H1 (cell line): ENCODE data around the gene KLF6. TPM values are rescaled to one million over a fixed set of nuclear protein-coding genes. Genes with fewer than 3 reads are reported as not detected.

Experiments
- CTCF ChIA-PET: fragments of 300-600 bp; sonication (Branson Sonifier 250); formaldehyde crosslinking; loops from one replicate; lab custom pipeline; 2021; ENCODE audit not compliant: partially characterized antibody; lab: Charles Lee
- POLR2A ChIA-PET: fragments of 300-600 bp; sonication (Branson Sonifier 250); formaldehyde crosslinking; loops from one replicate; lab custom pipeline; 2021; ENCODE audit warnings: inconsistent platforms; ENCODE audit not compliant: partially characterized antibody; lab: Charles Lee
- DNase-seq, 2 experiments: peaks; one replicate each; pipeline versions ENCODE4 v3.0.0 to v3.0.0-alpha.2; 2010 to 2022; ENCODE audit warnings: low spot score in 2 of 2, low read depth in 1 of 2, mixed read lengths in 1 of 2
- FAIRE-seq: peaks from 2 replicates; lab custom pipeline; 2011; peaks lifted over from hg19 to GRCh38; lab: Jason Lieb, UNC
- H2AFZ ChIP-seq: 2 replicates; pipeline ENCODE4 v1.8.1; 2012; ENCODE audit warnings: low read length, inconsistent platforms
- H2AK5ac ChIP-seq: 2 replicates; pipeline ENCODE4 v1.6.1; 2013; ENCODE audit warnings: low read depth, low read length
- H2BK120ac ChIP-seq: replicated peaks from 2 replicates; pipeline ENCODE3; 2013; ENCODE audit warnings: low read depth, low read length, inconsistent platforms
- H2BK12ac ChIP-seq: 2 replicates; pipeline ENCODE4 v1.6.1; 2013; ENCODE audit warnings: low read depth, low read length
- H2BK15ac ChIP-seq: 2 replicates; pipeline ENCODE4 v1.6.1; 2013; ENCODE audit warnings: low read length
- H2BK20ac ChIP-seq: 2 replicates; pipeline ENCODE4 v1.6.1; 2013; ENCODE audit warnings: low read length
- H2BK5ac ChIP-seq: 2 replicates; pipeline ENCODE4 v1.6.1; 2013; ENCODE audit warnings: low read depth, low read length
- H3K14ac ChIP-seq: 2 replicates; pipeline ENCODE4 v1.6.1; 2013; ENCODE audit warnings: inconsistent platforms; ENCODE audit not compliant: insufficient read length
- H3K18ac ChIP-seq: 2 replicates; pipeline ENCODE4 v1.6.1; 2013; ENCODE audit warnings: low read length; ENCODE audit errors: extremely low read depth
- H3K23ac ChIP-seq: 2 replicates; pipeline ENCODE4 v1.6.1; 2013; ENCODE audit warnings: inconsistent platforms; ENCODE audit not compliant: insufficient read length
- H3K23me2 ChIP-seq: 2 replicates; pipeline ENCODE4 v1.6.1; 2013; ENCODE audit warnings: low read depth, low read length
- H3K27ac ChIP-seq: 2 replicates; pipeline ENCODE4 v1.6.1; 2011; ENCODE audit warnings: low read depth, low read length, inconsistent platforms
- H3K27me3 ChIP-seq, 4 experiments: replicated peaks in 1 of 4; 1 replicate in 1 of 4; 2 replicates in 3 of 4; pipeline versions ENCODE4 v1.6.1 to v1.8.1; 2011 to 2013; ENCODE audit warnings: low read length in 3 of 4, mild to moderate bottlenecking in 3 of 4, inconsistent platforms in 2 of 4, mixed read lengths in 2 of 4, moderate library complexity in 1 of 4; ENCODE audit not compliant: control insufficient read depth in 3 of 4, insufficient read depth in 3 of 4; ENCODE audit errors: extremely low read depth in 1 of 4
- H3K36me3 ChIP-seq, 4 experiments: 2 replicates each; pipeline versions ENCODE4 v1.6.1 to v1.8.1; 2011 to 2013; ENCODE audit warnings: mild to moderate bottlenecking in 4 of 4, low read length in 3 of 4, moderate library complexity in 2 of 4, control low read depth in 1 of 4, inconsistent platforms in 1 of 4; ENCODE audit not compliant: insufficient read depth in 4 of 4, control insufficient read depth in 2 of 4
- H3K4ac ChIP-seq: replicated peaks from 2 replicates; pipeline ENCODE3; 2013; ENCODE audit warnings: low read length, low read depth, mixed read lengths, inconsistent platforms; ENCODE audit not compliant: insufficient read length
- H3K4me1 ChIP-seq, 4 experiments: replicated peaks in 1 of 4; 1 replicate in 1 of 4; 2 replicates in 3 of 4; pipeline versions ENCODE4 v1.6.1 to v1.8.1; 2011 to 2013; ENCODE audit warnings: low read length in 3 of 4, inconsistent platforms in 2 of 4, mixed read lengths in 1 of 4; ENCODE audit not compliant: insufficient read depth in 4 of 4, control insufficient read depth in 3 of 4
- H3K4me2 ChIP-seq, 2 experiments: 2 replicates each; pipeline versions ENCODE4 v1.6.1 to v1.8.1; 2011 to 2013; ENCODE audit warnings: low read depth in 2 of 2, low read length in 2 of 2, control low read depth in 1 of 2, inconsistent platforms in 1 of 2, mild to moderate bottlenecking in 1 of 2; ENCODE audit not compliant: insufficient read depth in 1 of 2
- H3K4me3 ChIP-seq, 4 experiments: fragments of 200-600, 300-600 bp in 1 of 4; sonication (generic), shearing (Covaris generic), sonication (Bioruptor Twin) in 1 of 4; 2 replicates each; pipeline versions ENCODE4 v1.5.1 to v1.8.1; 2011 to 2016; ENCODE audit warnings: low read length in 4 of 4, low read depth in 3 of 4, control low read depth in 2 of 4, inconsistent platforms in 2 of 4, mild to moderate bottlenecking in 2 of 4, mixed read lengths in 1 of 4, moderate library complexity in 1 of 4; ENCODE audit not compliant: insufficient read depth in 2 of 4; ENCODE audit errors: extremely low read depth in 1 of 4
- H3K56ac ChIP-seq: replicated peaks from 2 replicates; pipeline ENCODE3; 2013; ENCODE audit warnings: low read depth, mild to moderate bottlenecking, mixed read lengths, low read length, inconsistent platforms; ENCODE audit not compliant: insufficient read length
- H3K79me1 ChIP-seq: 2 replicates; pipeline ENCODE4 v1.6.1; 2013; ENCODE audit warnings: low read depth, low read length, control low read depth
- H3K79me2 ChIP-seq, 2 experiments: 2 replicates each; pipeline versions ENCODE4 v1.6.1 to v1.8.1; 2012 to 2013; ENCODE audit warnings: low read length in 2 of 2, mild to moderate bottlenecking in 2 of 2, inconsistent platforms in 1 of 2; ENCODE audit not compliant: insufficient read depth in 2 of 2, control insufficient read depth in 1 of 2
- H3K9ac ChIP-seq, 4 experiments: replicated peaks in 1 of 4; 1 replicate in 1 of 4; 2 replicates in 3 of 4; pipeline versions ENCODE4 v1.6.1 to v1.8.1; 2011 to 2013; ENCODE audit warnings: low read depth in 3 of 4, low read length in 3 of 4, control low read depth in 2 of 4, mild to moderate bottlenecking in 2 of 4, moderate library complexity in 2 of 4, inconsistent platforms in 1 of 4; ENCODE audit errors: extremely low read depth in 1 of 4
- H3K9me3 ChIP-seq, 2 experiments: 2 replicates each; pipeline versions ENCODE4 v1.6.1 to v1.8.1; 2012 to 2013; ENCODE audit warnings: mild to moderate bottlenecking in 2 of 2, moderate library complexity in 2 of 2, control low read depth in 1 of 2, inconsistent platforms in 1 of 2, low read depth in 1 of 2, low read length in 1 of 2, mixed read lengths in 1 of 2; ENCODE audit not compliant: insufficient read depth in 2 of 2
- H4K20me1 ChIP-seq, 2 experiments: replicated peaks in 1 of 2; 2 replicates each; pipeline versions ENCODE3 to v1.8.1; 2011 to 2013; ENCODE audit warnings: inconsistent platforms in 2 of 2, low read length in 2 of 2, mild to moderate bottlenecking in 1 of 2; ENCODE audit not compliant: insufficient read depth in 2 of 2, control insufficient read depth in 1 of 2
- H4K5ac ChIP-seq: 2 replicates; pipeline ENCODE4 v1.6.1; 2013; ENCODE audit warnings: low read length, low read depth, mixed read lengths, inconsistent platforms; ENCODE audit not compliant: insufficient read length
- H4K8ac ChIP-seq: 2 replicates; pipeline ENCODE4 v1.8.0; 2013; ENCODE audit warnings: mild to moderate bottlenecking, moderate library complexity, low read length, inconsistent platforms; ENCODE audit not compliant: insufficient read depth; ENCODE audit errors: extremely low read depth
- H4K91ac ChIP-seq: replicated peaks from 2 replicates; pipeline ENCODE3; 2013; ENCODE audit warnings: low read length, mixed read lengths, inconsistent platforms; ENCODE audit not compliant: insufficient read length
- GTF2F1 ChIP-seq: IDR thresholded peaks from 2 replicates; pipeline ENCODE4 v1.6.1; 2012; ENCODE audit warnings: low read depth, low read length, improper control_type of control experiment, borderline replicate concordance
- MAX ChIP-seq: IDR thresholded peaks from 2 replicates; pipeline ENCODE4 v1.6.1; 2012; ENCODE audit warnings: inconsistent platforms
- WGBS, 2 experiments: shearing (Covaris generic) in 1 of 2; methylation state at CpG; one replicate each; pipeline versions ENCODE4 v1.1.6 to v1.1.7; 2013 to 2015; ENCODE audit warnings: low lambda C conversion rate in 2 of 2, mixed read lengths in 2 of 2, inconsistent platforms in 1 of 2, low coverage in 1 of 2, missing lambda C conversion rate in 1 of 2; ENCODE audit not compliant: insufficient replicate concordance in 2 of 2, insufficient coverage in 1 of 2, insufficient read length in 1 of 2; ENCODE audit errors: extremely low coverage in 1 of 2, missing lambda C conversion rate in 1 of 2; 5-methylcytosine and 5-hydroxymethylcytosine counted together
- polyA plus RNA-seq, 7 experiments: library from polyadenylated mRNA; depleted of rRNA in 3 of 7; stranded (reverse) in 5 of 7; unstranded in 2 of 7; fragments of >200 nt in 5 of 7; fragments of 200-250 nt in 2 of 7; gene quantifications; 1 replicate in 5 of 7; 2 replicates in 1 of 7; 4 replicates in 1 of 7; pipeline versions ENCODE4 v1.2.1 to v1.2.3, GENCODE V29; 2011 to 2013; ENCODE audit warnings: missing spikeins in 2 of 7, mixed read lengths in 2 of 7
- total RNA-seq: library from RNA; stranded (reverse); fragmentation: NEBNext Ultra II Directional; extraction: Animal tissue kit (Norgen Biotek cat#: 25700); gene quantifications from 2 replicates; pipeline ENCODE4 v1.2.1, GENCODE V29; 2021

KLF6 gene
- total and polyA plus RNA-seq, 2 of the 8 experiments (the other 6 are each of a cell fraction or from before 2014, with no cell fraction given) = 5.7 to 19.5 TPM

GRCh38 chr10:3825244-3825643 is 40.2 kb upstream of the KLF6 start:
- Histone ChIP-seq H3K56ac (no peak overlapping the region), H3K4me2 (no peak overlapping the region), H3K9me3 (no peaks in the 10 kb centered on the region), H4K20me1 (peaks cover 0 to 1% of the 10 kb centered on the region in 2 experiments), H2AFZ (no peak overlapping the region), H2BK120ac (no peak overlapping the region), H3K23ac (no peak overlapping the region), H3K23me2 (peaks cover 5% of the 10 kb centered on the region), H3K18ac (no peak overlapping the region), H3K36me3 (no peaks in the 10 kb centered on the region), H3K79me2 (no peaks in the 10 kb centered on the region), H2AK5ac (no peak overlapping the region), H4K8ac (no peak overlapping the region), H3K4ac (no peak overlapping the region), H2BK15ac (no peak overlapping the region), H3K27ac (no peak overlapping the region), H3K27me3 (no peaks in the 10 kb centered on the region; a peak in 1 of 7 replicates), H3K4me3 (no peak overlapping the region), H3K79me1 (no peaks in the 10 kb centered on the region), H3K14ac (no peak overlapping the region), H2BK12ac (no peak overlapping the region; the same call in 1 of the 2 replicates), H2BK5ac (no peak overlapping the region), H4K5ac (no peak overlapping the region), H3K9ac (no peak overlapping the region), H3K4me1 (peaks cover 4 to 15% (median 8%) of the 10 kb centered on the region in 4 experiments), H4K91ac (no peak overlapping the region), H2BK20ac (no peak overlapping the region)
- ChIA-PET POLR2A (no interaction called here), CTCF (no interaction called here)
- FAIRE-seq = no peak
- 93% methylated on average over 6 of the region's 6 CpGs; no CpG with 5 or more reads in 1 of the 2 experiments for WGBS, 2 experiments
- no peak for DNase-seq
- no peak for TF ChIP-seq MAX
- TF ChIP-seq GTF2F1 = no peak
